Measurements from ENCODE around the gene EHF.

EHF gene

DNA sequence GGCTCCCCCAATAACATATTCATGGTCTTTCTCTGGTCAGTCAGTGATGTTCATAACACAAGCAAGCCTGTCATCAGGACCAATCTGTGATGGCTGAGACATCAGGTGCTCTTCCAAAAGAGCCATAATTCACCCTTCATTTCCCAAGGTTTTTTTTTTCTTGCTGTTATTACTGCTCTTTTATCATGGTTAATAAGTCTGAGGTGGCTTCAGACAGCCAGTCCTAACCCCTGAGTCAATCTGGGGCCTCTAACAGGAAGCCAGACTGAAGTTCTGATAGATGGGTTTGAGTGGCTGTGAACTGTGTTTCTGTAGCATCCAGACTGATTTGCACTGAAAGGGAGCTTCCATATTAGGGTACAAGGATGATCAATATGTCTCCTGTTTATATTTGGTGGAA is 8.8 kb downstream of the EHF start:
- TF ChIP-seq, protein P1, sequence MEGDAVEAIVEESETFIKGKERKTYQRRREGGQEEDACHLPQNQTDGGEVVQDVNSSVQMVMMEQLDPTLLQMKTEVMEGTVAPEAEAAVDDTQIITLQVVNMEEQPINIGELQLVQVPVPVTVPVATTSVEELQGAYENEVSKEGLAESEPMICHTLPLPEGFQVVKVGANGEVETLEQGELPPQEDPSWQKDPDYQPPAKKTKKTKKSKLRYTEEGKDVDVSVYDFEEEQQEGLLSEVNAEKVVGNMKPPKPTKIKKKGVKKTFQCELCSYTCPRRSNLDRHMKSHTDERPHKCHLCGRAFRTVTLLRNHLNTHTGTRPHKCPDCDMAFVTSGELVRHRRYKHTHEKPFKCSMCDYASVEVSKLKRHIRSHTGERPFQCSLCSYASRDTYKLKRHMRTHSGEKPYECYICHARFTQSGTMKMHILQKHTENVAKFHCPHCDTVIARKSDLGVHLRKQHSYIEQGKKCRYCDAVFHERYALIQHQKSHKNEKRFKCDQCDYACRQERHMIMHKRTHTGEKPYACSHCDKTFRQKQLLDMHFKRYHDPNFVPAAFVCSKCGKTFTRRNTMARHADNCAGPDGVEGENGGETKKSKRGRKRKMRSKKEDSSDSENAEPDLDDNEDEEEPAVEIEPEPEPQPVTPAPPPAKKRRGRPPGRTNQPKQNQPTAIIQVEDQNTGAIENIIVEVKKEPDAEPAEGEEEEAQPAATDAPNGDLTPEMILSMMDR (conservative IDR thresholded peaks at IDR 0.05; ENCODE audit: control insufficient read depth, insufficient read depth, low read depth, low read length): no peak
- no peak overlapping the region for H3K4me3 ChIP-seq (ENCODE audit: control insufficient read depth, low read depth, low read length)
- DNase-seq (ENCODE audit: low read depth): no peak

DNA sequence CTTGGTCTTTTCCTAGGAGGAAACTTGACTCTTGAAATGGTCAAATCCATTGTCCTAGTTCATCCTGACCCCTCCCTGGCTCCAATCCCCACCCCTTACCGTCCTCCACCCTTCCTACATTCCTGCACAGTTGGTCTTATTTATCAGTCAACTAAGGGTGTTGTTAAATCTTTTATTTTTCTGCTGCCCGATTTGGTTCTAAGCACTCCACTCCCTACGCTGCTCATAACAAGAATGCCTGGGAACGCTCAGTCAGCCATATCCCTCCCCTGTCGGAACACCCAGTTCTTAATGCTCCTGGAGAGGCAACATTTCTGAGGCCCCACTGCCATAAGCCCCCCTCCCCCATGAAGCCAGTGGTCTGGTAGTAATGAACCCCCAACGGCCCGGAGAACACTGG is 9.7 kb downstream of the EHF start:
- no peak for DNase-seq (ENCODE audit: low read depth)
- H3K4me3 ChIP-seq (ENCODE audit: control insufficient read depth, low read depth, low read length): no peak overlapping the region
- TF ChIP-seq, protein P1 (conservative IDR thresholded peaks at IDR 0.05; ENCODE audit: control insufficient read depth, insufficient read depth, low read depth, low read length): no peak

DNA sequence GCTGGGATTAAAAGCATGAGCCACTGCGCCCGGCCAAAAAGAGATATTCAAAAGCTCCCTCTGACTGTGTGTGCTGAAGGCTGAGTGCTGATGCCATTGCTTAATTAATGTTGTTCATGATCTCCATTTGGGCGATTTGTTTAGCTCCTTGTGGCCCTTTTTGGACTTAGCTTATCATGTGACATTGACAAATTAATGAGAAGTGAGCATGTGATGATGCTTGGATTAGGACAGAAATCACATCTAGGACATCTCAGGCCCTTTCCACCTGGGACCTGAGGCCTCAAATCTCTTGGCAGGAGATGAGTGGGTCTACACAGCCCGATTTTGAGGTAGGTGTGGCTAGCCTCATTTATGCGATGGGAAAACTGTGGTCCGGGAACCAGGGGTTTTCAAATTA is 10.4 kb downstream of the EHF start:
- DNase-seq (ENCODE audit: low read depth): no peak
- no peak overlapping the region for H3K4me3 ChIP-seq (ENCODE audit: control insufficient read depth, low read depth, low read length)
- TF ChIP-seq, protein P1 (conservative IDR thresholded peaks at IDR 0.05; ENCODE audit: control insufficient read depth, insufficient read depth, low read depth, low read length): no peak

DNA sequence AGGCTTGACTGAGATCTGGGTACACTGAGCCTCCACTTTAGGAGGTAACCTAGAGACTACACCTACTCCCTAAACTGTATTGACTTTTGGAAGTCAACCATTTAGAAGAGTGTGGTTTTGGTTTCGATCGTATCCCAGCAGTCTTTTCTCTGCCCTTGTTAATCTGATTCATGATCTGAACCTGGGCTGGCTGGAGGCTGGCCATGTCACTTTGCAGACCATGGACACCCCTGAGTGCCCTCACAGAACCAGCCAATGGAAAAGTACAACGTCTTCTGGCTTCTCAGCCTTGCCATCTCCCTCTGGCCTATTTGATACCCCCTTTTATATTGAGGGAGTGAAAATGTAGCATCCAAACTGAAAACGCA is 10.8 kb downstream of the EHF start:
- TF ChIP-seq, protein P1 (conservative IDR thresholded peaks at IDR 0.05; ENCODE audit: control insufficient read depth, insufficient read depth, low read depth, low read length): no peak
- H3K4me3 ChIP-seq (ENCODE audit: control insufficient read depth, low read depth, low read length): no peak overlapping the region
- no peak for DNase-seq (ENCODE audit: low read depth)

DNA sequence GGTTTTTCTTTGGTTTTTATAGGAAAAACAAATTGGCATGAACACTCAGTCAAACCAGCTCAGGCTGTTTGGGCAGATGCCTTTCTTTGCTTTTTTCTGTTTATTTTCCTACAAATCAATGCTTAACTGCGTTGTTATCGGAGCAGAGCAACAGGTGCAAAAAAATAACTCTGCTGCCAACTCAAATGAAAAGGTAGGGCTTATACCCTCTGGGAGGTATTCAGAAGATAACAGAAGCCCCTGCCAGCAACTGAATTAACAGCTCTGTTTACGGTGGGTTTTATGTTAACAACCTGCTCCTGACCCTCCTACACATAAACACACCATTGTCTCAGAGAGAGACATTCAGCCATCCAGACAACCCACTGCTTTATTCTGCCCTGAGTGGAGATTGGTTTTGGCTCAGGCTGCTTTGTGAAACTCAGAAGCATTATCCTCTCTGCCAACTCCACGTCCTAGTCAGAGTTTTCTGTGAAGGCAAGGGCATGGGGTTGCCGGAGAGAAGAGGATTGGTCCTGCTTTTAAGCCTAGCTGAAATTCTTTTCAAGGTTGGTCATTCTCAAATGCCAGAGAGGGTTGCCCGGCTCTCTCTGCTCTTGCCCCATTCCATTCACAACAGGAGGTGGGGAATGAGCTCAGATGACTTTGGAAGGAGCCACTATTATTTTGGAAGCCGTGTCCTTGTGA is 11.4 kb downstream of the EHF start:
- TF ChIP-seq, protein P1 (conservative IDR thresholded peaks at IDR 0.05; ENCODE audit: control insufficient read depth, insufficient read depth, low read depth, low read length): no peak
- DNase-seq (ENCODE audit: low read depth): no peak
- no peak overlapping the region for H3K4me3 ChIP-seq (ENCODE audit: control insufficient read depth, low read depth, low read length)

DNA sequence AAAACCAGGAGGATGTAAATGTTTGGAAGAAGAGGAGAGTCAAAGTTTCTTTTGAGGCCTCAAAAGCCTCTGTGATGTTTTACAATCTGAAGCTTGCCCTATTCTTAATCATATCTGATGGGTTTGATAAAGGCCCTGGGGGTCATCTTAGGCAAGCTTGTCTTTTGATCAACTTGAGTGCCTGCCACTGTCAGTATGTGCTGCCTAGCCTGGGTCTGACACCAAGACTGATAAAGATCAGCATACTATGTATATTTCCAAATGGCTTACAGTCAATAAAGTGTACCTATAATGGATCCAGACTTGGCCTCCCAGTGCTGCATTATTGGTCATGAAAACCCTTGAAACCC is 12.7 kb downstream of the EHF start:
- H3K4me3 ChIP-seq (ENCODE audit: control insufficient read depth, low read depth, low read length): no peak overlapping the region
- TF ChIP-seq, protein P1 (conservative IDR thresholded peaks at IDR 0.05; ENCODE audit: control insufficient read depth, insufficient read depth, low read depth, low read length): no peak
- no peak for DNase-seq (ENCODE audit: low read depth)

All from fibroblast of mammary gland (primary cell).